ENCODE measurements around the gene SLC38A7.
"Not testable (repeated sequence)": the region's sequence is repeated elsewhere in the genome, so short reads cannot be mapped to it uniquely, and the experiment has no call there.

Gene SLC38A7

DNA sequence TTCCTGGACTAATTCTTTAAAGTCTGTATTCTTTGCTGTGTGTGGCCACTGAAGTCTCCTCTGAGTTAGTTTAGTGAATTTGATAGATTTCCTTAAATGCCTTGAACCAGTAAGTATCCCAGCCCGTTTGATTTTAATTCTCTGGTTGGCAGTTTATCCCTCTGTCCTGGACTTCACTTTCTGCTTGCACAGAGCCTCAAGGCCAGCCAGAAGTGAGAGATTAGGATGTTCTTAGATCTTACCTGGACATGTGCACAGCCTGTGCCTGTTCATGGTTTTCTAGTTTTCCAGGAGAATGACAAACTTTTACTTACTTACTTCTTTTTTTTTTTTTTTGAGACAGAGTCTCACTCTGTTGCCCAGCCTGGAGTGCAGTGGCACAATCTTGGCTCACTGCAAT is 10.8 kb upstream of the SLC38A7 start:
- no peak overlapping the region for H3K27ac ChIP-seq
- no peak for TF ChIP-seq ZFX (IDR thresholded peaks at IDR 0.05; ENCODE audit: borderline replicate concordance)
- TF ChIP-seq, protein P1, sequence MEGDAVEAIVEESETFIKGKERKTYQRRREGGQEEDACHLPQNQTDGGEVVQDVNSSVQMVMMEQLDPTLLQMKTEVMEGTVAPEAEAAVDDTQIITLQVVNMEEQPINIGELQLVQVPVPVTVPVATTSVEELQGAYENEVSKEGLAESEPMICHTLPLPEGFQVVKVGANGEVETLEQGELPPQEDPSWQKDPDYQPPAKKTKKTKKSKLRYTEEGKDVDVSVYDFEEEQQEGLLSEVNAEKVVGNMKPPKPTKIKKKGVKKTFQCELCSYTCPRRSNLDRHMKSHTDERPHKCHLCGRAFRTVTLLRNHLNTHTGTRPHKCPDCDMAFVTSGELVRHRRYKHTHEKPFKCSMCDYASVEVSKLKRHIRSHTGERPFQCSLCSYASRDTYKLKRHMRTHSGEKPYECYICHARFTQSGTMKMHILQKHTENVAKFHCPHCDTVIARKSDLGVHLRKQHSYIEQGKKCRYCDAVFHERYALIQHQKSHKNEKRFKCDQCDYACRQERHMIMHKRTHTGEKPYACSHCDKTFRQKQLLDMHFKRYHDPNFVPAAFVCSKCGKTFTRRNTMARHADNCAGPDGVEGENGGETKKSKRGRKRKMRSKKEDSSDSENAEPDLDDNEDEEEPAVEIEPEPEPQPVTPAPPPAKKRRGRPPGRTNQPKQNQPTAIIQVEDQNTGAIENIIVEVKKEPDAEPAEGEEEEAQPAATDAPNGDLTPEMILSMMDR (IDR thresholded peaks at IDR 0.05) = no peak

DNA sequence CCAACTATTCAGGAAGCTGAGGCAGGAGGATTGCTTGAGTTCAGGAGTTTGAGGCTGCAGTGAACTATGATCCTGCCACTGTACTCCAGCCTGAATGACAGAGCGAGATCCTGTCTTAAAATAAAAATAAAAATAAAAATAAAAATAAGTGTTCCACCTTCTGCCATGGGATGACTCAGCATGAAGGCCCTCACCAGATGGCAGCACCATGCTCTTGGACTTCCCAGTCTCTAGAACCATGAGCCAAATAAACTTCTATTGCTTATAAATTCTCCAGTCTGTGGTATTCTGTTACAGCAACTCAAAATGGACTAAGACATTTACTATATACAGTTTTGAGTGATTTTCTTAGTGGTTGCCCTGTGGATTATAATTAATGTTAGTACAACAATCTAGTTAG is 7.9 kb upstream of the SLC38A7 start:
- no peak for TF ChIP-seq ZFX (IDR thresholded peaks at IDR 0.05; ENCODE audit: borderline replicate concordance)
- TF ChIP-seq, protein P1 (IDR thresholded peaks at IDR 0.05) = no peak

DNA sequence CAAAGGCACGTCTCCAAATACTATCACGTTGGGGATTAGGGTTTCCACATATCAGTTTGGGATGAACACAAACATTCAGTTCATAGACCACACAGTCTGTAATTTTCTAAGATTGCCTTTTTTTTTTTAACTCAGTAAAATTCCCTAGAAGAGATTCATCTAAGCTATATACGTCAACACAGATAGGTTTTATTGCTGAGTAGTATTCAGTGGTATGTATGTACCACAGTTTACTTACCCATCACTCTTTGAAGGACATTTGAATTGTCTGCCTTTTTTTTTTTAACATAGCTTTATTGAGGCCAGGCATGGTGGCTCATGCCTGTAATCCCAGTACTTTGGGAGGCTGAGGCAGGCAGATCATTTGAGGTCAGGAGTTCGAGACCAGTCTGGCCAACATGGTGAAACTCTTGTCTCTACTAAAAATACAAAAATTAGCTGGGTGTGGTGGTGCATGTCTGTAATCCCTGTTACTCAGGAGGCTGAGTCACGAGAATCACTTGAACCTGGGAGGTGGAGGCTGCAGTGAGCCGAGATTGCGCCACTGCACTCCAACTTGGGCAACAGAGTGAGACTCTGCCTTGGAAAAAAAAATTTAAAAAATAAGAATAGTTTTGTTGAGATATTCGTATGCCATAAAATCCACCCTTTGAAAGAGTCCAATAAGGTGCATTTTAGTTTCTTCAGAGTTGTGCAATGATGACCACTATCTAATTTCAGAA is 2.6 kb upstream of the SLC38A7 start:
- not testable (repeated sequence) for H3K27ac ChIP-seq

More for the DNA sequence above, 7.9 kb upstream of the SLC38A7 start:
- no peak overlapping the region for H3K27ac ChIP-seq

DNA sequence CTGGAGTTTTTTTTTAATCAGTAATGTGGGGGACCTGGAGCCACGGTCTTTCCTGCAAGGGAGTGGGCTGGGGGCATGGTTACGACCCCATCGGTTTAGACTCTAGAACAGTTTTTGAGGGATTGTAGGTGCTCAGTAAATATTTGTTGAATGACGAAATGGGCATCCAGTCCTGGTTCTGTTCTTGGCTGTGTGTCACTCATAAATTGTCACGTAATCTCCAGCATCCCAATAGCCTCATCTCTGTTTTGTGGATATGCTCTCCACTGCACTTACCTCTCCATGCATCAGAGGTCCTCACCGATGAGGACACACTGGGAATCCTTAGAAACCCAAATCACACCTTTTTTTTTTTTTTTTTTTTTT is 497 bp upstream of the SLC38A7 start:
- TF ChIP-seq, protein P1 (IDR thresholded peaks at IDR 0.05) = no peak
- no peak for TF ChIP-seq ZFX (IDR thresholded peaks at IDR 0.05; ENCODE audit: borderline replicate concordance)
- no peak overlapping the region for H3K27ac ChIP-seq

DNA sequence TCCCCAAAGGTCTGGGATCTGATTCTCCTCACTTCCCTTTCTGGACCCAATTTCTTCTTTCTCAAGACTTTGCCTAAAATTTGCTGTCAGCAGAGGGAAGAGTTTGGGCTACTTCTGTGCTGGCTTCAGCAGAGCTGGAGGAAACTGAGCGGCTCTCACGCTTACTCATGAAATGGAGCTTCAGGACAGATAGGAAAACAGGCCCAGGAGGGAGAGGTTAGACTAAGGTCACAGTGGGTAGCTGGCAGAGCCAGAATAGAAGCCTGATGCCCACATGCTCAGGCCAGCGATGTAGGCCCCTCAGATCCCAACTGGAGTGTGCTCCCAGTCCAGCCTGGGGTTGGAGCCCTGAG is 593 bp downstream of the SLC38A7 start:
- H3K27ac ChIP-seq = 0 out of 2 replicates have a peak overlapping the region, but pooled peaks have one; percentile 17
- TF ChIP-seq ZFX (IDR thresholded peaks at IDR 0.05; ENCODE audit: borderline replicate concordance) = no peak
- TF ChIP-seq, protein P1 (IDR thresholded peaks at IDR 0.05) = no peak

DNA sequence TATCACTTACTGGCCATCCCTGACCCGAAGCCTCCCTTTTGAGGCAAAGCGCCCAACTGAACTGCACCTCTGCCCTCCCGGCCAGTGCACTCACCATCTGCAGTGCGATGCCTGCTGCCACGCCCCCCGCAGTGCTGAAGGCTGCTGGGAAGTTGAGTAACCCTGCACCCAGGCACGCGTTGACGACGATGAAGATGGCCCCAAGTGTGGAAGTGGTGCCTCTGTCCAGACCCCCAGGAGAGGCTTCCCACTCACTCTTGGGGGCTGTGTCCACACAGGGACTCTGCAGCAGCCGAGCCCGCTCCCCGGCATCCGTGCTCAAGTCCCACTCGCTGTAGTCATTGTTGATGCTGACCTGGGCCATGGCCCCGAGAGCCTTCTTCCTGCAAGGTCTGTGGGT is 4.8 kb downstream of the SLC38A7 start:
- TF ChIP-seq ZFX (IDR thresholded peaks at IDR 0.05; ENCODE audit: borderline replicate concordance) = no peak
- TF ChIP-seq, protein P1 (IDR thresholded peaks at IDR 0.05) = no peak

DNA sequence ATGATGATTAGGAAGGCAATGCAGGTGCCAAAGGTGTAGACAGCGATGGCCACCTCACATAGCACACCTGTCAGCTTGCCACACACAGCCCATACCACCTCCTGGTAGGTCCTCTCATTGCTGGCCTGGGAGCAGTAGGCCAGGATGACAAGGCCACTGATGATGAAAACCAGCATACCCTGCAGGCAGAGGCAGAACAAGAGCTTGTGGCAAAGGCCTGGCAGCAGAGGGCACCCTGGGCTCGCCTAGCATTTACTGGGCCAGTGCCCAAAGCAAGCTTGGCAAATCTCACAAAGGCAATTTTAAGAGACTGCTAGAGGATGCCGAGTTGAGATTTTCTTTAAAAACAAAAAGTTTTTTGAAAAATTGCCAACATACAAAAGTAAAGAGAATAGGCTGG is 5.9 kb downstream of the SLC38A7 start:
- TF ChIP-seq ZFX (IDR thresholded peaks at IDR 0.05; ENCODE audit: borderline replicate concordance) = no peak
- TF ChIP-seq, protein P1 (IDR thresholded peaks at IDR 0.05) = peak; percentile 27

More for the DNA sequence above, 4.8 kb downstream of the SLC38A7 start:
- H3K27ac ChIP-seq = no peak overlapping the region

DNA sequence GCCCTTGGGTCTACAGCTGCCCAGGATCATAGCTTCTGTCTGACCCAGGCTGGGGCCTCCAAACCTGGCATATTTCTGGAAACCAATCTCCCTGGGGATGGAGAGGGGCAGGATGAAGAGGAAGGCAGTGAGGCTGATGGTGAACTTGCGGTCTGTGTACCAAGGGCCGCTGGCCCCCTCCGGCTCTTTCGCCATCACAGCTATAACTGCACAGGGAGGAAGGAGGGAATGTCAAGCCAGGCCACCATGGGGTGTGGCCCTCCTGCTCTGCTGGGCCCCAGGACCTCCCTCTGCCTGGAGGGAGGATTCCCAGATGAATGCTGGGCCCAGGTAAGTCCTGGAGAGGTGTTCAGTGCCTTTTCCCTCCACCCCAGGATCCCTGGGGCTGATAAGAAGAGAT is 6.3 kb downstream of the SLC38A7 start:
- TF ChIP-seq ZFX (IDR thresholded peaks at IDR 0.05; ENCODE audit: borderline replicate concordance) = no peak
- TF ChIP-seq, protein P1 (IDR thresholded peaks at IDR 0.05) = no peak
- no peak overlapping the region for H3K27ac ChIP-seq

More for the DNA sequence above, 5.9 kb downstream of the SLC38A7 start:
- no peak overlapping the region for H3K27ac ChIP-seq

Data from 22Rv1 (cell line).